Measurements from ENCODE around the gene SLC35G2.

GRCh38 chr3:136882571-136882970 lies 63.6 kb downstream of the SLC35G2 start:
- TF ChIP-seq POLR2A (IDR thresholded peaks at IDR 0.05; ENCODE audit: low read length) (no peak), GATA1 (IDR thresholded peaks at IDR 0.05; ENCODE audit: low read depth, low read length) (no peak)
